ENCODE measurements around the gene GLI3. TPM values are rescaled to one million over a fixed set of nuclear protein-coding genes. Genes with fewer than 3 reads are reported as not detected.

Gene GLI3
- total RNA-seq, 1 donor from 2014 or later: 7.3 TPM

- no peak for TF ChIP-seq CTCF (IDR thresholded peaks at IDR 0.05; ENCODE audit: insufficient read depth, low read length, poor library complexity, severe bottlenecking)
- no peak for DNase-seq (ENCODE audit: low read depth)
- no peak overlapping the region for H3K4me3 ChIP-seq (ENCODE audit: low read depth, low read length)
- H3K27me3 ChIP-seq (ENCODE audit: control insufficient read depth, insufficient read depth, low read length): no peaks in the 10 kb centered on the region
- H3K36me3 ChIP-seq (ENCODE audit: control insufficient read depth, insufficient read depth, low read length): no peaks in the 10 kb centered on the region
These were observed 243.8 kb downstream of the GLI3 start for GRCh38 chr7:41992881-41993867.

DNA sequence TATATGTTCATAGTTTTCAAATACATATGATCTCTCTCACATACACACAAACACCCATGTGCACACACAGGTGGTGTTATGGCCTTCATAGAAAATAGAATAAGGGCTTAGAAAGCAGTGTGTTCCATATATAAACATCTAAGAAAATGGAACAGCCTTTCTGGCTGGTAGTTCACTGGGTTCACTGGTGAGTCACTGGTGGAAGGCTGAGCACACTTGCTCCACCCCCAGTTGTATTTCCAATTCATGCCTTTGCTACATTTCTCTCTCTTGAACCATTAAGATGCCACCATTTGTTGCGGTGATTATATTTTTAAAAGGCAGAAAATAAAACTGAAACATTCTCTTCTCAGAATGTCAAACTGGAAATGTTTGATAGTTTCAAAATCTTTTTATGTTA is 252.1 kb downstream of the GLI3 start:
- Histone ChIP-seq H3K4me3 (ENCODE audit: low read depth, low read length) (no peak overlapping the region), H3K27me3 (ENCODE audit: control insufficient read depth, insufficient read depth, low read length) (no peaks in the 10 kb centered on the region), H3K36me3 (ENCODE audit: control insufficient read depth, insufficient read depth, low read length) (no peaks in the 10 kb centered on the region)
- TF ChIP-seq CTCF (IDR thresholded peaks at IDR 0.05; ENCODE audit: insufficient read depth, low read length, poor library complexity, severe bottlenecking): no peak
- DNase-seq (ENCODE audit: low read depth): no peak

DNA sequence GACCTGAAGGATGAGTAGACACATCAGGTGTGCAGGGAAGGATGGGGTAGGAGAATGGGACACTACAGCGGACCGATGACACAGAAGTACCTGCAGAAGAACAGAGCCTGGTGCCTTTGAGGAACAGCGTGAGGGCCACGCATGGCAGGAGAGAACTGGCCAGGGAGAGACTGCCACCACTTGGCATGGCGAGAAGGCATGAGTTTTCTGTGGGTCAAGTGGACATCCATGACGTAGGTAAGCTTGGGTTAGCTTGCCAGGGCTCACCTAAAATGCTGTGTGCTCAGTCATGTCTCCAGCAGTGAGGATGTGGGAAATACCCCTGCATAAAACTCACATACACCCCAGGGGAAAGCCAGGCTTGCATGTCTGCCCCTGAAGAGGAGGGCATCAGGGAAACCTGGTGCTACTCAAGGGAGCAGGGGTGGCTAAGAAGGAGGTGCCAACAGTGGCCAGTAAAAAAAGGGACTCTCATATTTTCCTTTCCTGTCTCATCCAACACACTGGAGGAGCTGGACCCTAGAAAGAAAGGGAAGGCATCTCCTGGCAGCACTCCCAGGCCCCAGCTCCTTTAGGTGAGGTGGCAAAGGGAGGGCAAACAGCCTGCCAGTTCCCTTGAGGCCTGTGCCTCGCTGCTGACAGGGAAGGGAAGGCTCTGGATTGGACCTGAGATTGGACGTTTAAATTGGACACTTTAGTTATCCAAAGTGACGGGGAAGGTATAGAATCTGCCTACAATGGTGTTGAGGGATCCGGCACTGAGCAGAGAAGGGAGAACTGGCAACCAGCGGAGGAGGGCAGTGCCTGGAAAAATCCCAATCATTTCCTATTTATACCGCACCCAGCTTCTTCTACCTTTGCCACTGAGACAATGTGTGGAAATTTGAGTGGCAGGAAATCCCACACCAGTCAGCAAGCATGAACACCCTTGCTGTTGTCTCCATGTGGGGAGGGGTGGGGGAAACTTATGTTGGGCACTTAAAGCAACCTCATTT is 255.7 kb downstream of the GLI3 start:
- no peak for DNase-seq (ENCODE audit: low read depth)
- TF ChIP-seq CTCF (IDR thresholded peaks at IDR 0.05; ENCODE audit: insufficient read depth, low read length, poor library complexity, severe bottlenecking): no peak
- no peak overlapping the region for H3K4me3 ChIP-seq (ENCODE audit: low read depth, low read length)
- no peaks in the 10 kb centered on the region for H3K36me3 ChIP-seq (ENCODE audit: control insufficient read depth, insufficient read depth, low read length)
- H3K27me3 ChIP-seq (ENCODE audit: control insufficient read depth, insufficient read depth, low read length): no peaks in the 10 kb centered on the region

GRCh38 chr7:41979834-41980307 is 257.1 kb downstream of the GLI3 start:
- DNase-seq (ENCODE audit: low read depth): no peak
- peak; percentile 75 for TF ChIP-seq CTCF (IDR thresholded peaks at IDR 0.05; ENCODE audit: insufficient read depth, low read length, poor library complexity, severe bottlenecking)
- Histone ChIP-seq H3K4me3 (ENCODE audit: low read depth, low read length) (no peak overlapping the region), H3K36me3 (ENCODE audit: control insufficient read depth, insufficient read depth, low read length) (no peaks in the 10 kb centered on the region), H3K27me3 (ENCODE audit: control insufficient read depth, insufficient read depth, low read length) (no peaks in the 10 kb centered on the region)

- no peak for TF ChIP-seq CTCF (IDR thresholded peaks at IDR 0.05; ENCODE audit: insufficient read depth, low read length, poor library complexity, severe bottlenecking)
- Histone ChIP-seq H3K4me3 (ENCODE audit: low read depth, low read length) (no peak overlapping the region), H3K36me3 (ENCODE audit: control insufficient read depth, insufficient read depth, low read length) (no peaks in the 10 kb centered on the region), H3K27me3 (ENCODE audit: control insufficient read depth, insufficient read depth, low read length) (no peaks in the 10 kb centered on the region)
- DNase-seq (ENCODE audit: low read depth): no peak
These were observed 258.2 kb downstream of the GLI3 start for GRCh38 chr7:41978858-41979257.
